PC-9 (cell line): ENCODE results near the gene CDC42BPA. TPM values are rescaled to one million over a fixed set of nuclear protein-coding genes. Genes with fewer than 3 reads are reported as not detected.

Experiments
- BruUV-seq: library from RNA; stranded (reverse); fragments of 400-500 nt; replicated peaks from 2 replicates; lab custom pipeline; 2021; lab: Mats Ljungman, UMichigan
- CTCF ChIA-PET: fragments of 300-600 bp; sonication (Branson Sonifier 250); formaldehyde crosslinking; loops from one replicate; lab custom pipeline; 2022; ENCODE audit warnings: antibody characterized with exemption; lab: Charles Lee
- POLR2A ChIA-PET: fragments of 300-600 bp; sonication (Branson Sonifier 250); formaldehyde crosslinking; loops from one replicate; lab custom pipeline; 2022; ENCODE audit warnings: antibody characterized with exemption; ENCODE audit not compliant: unreplicated experiment; lab: Charles Lee
- DNase-seq, 2 experiments: peaks; one replicate each; pipeline versions ENCODE4 v3.0.0 to v3.0.0-alpha.2; 2015 to 2022; ENCODE audit warnings: mixed read lengths in 1 of 2
- H2AFZ ChIP-seq: fragments of 200-600 bp; sonication (generic); 2 replicates; pipeline ENCODE4 v1.8.1; 2017; ENCODE audit warnings: antibody characterized with exemption
- H3F3A ChIP-seq: fragments of 200-600 bp; sonication (generic); 2 replicates; pipeline ENCODE4 v1.8.1; 2017; ENCODE audit warnings: antibody characterized with exemption, mild to moderate bottlenecking, low read depth; ENCODE audit not compliant: insufficient read depth
- H3K27ac ChIP-seq: fragments of 200-600 bp; sonication (generic); 2 replicates; pipeline ENCODE4 v1.6.1; 2016; ENCODE audit warnings: mixed run types
- H3K27me3 ChIP-seq: fragments of 200-600 bp; sonication (generic); 2 replicates; pipeline ENCODE4 v1.6.1; 2016; ENCODE audit warnings: low read depth, mixed run types; ENCODE audit not compliant: insufficient read depth
- H3K36me3 ChIP-seq: fragments of 200-600 bp; sonication (generic); 2 replicates; pipeline ENCODE4 v1.6.1; 2016; ENCODE audit warnings: low read depth, mixed run types
- H3K4me1 ChIP-seq: fragments of 200-600 bp; sonication (generic); replicated peaks from 2 replicates; pipeline ENCODE4 v1.6.1; 2016; ENCODE audit warnings: mixed run types; ENCODE audit not compliant: insufficient read depth
- H3K4me2 ChIP-seq: fragments of 200-600 bp; sonication (generic); 2 replicates; pipeline ENCODE4 v1.6.1; 2017; ENCODE audit warnings: mixed run types
- H3K4me3 ChIP-seq: fragments of 200-600 bp; sonication (generic); 2 replicates; pipeline ENCODE4 v1.6.1; 2016; ENCODE audit warnings: mixed run types
- H3K79me2 ChIP-seq: fragments of 200-600 bp; sonication (generic); 2 replicates; pipeline ENCODE4 v1.6.1; 2017; ENCODE audit warnings: low read depth, mixed run types
- H3K9me2 ChIP-seq: fragments of 200-600 bp; sonication (generic); 2 replicates; pipeline ENCODE4 v1.8.1; 2017; ENCODE audit warnings: mild to moderate bottlenecking; ENCODE audit not compliant: insufficient read depth
- H3K9me3 ChIP-seq: fragments of 200-600 bp; sonication (generic); 2 replicates; pipeline ENCODE4 v1.8.1; 2016; ENCODE audit warnings: low read depth; ENCODE audit not compliant: insufficient read depth
- H4K20me1 ChIP-seq: fragments of 200-600 bp; sonication (generic); 2 replicates; pipeline ENCODE4 v1.8.1; 2017; ENCODE audit not compliant: insufficient read depth
- CTCF ChIP-seq: fragments of 200-600 bp; sonication (generic); conservative IDR thresholded peaks from 2 replicates; pipeline ENCODE4 v1.6.1; 2017; ENCODE audit warnings: mixed run types, antibody characterized with exemption, mild to moderate bottlenecking, moderate library complexity
- EZH2 ChIP-seq: fragments of 200-600 bp; sonication (generic); IDR thresholded peaks from 2 replicates; pipeline ENCODE4 v1.8.0; 2017; ENCODE audit warnings: antibody characterized with exemption, low read depth
- intact Hi-C: fragments of 100-400 bp; cut with micrococcal nuclease; formaldehyde crosslinking; loops from one replicate; pipeline ENCODE4 v1.10.0; 2022; ENCODE audit not compliant: unreplicated experiment
- total RNA-seq: library from RNA; stranded (reverse); gene quantifications from 2 replicates; pipeline ENCODE4 v1.2.3, GENCODE V29; 2021

CDC42BPA gene
- total RNA-seq, 1 experiment from 2014 or later, result 47.5 TPM

GRCh38 chr1:227070638-227071285 is 247.5 kb downstream of the CDC42BPA start:
- intact Hi-C loops, result no loop called here
- no peaks in the 10 kb centered on the region for H3F3A ChIP-seq
- H3K9me3 ChIP-seq, result no peaks in the 10 kb centered on the region
- H3K27ac ChIP-seq, result no peak overlapping the region
- TF ChIP-seq EZH2, result no peak
- TF ChIP-seq CTCF, result no peak
- BruUV-seq, result no TSS peak
- CTCF ChIA-PET, result interaction anchor here (0.6 to 0.8 kb wide), 2 partner anchors 121 to 242 kb away, joined by 3 to 8 read pairs; no protein-coding TSS in a partner anchor
- no peaks in the 10 kb centered on the region for H3K4me1 ChIP-seq
- no peaks in the 10 kb centered on the region for H3K9me2 ChIP-seq
- H4K20me1 ChIP-seq, result 0 out of 2 replicates have a peak, but pooled peaks cover 3% of the 10 kb centered on the region
- POLR2A ChIA-PET, result no interaction called here
- no peak overlapping the region for H3K4me3 ChIP-seq
- no peak for DNase-seq
- no peaks in the 10 kb centered on the region for H3K79me2 ChIP-seq
- no peak overlapping the region for H2AFZ ChIP-seq
- peaks cover 10% of the 10 kb centered on the region; the same call in 1 of the 2 replicates for H3K36me3 ChIP-seq
- no peak overlapping the region for H3K4me2 ChIP-seq
- H3K27me3 ChIP-seq, result no peaks in the 10 kb centered on the region

GRCh38 chr1:227069490-227069889 is 248.8 kb downstream of the CDC42BPA start:
- no peaks in the 10 kb centered on the region for H3K27me3 ChIP-seq
- no peak overlapping the region for H3K27ac ChIP-seq
- intact Hi-C loops, result no loop called here
- no peaks in the 10 kb centered on the region for H3K9me3 ChIP-seq
- H3K36me3 ChIP-seq, result peaks cover 10% of the 10 kb centered on the region; the same call in 1 of the 2 replicates
- ChIA-PET CTCF (no interaction called here), POLR2A (no interaction called here)
- no peaks in the 10 kb centered on the region for H3K4me1 ChIP-seq
- 0 out of 2 replicates have a peak, but pooled peaks cover 3% of the 10 kb centered on the region for H4K20me1 ChIP-seq
- no TSS peak for BruUV-seq
- no peak overlapping the region for H3K4me2 ChIP-seq
- no peak for DNase-seq
- no peak for TF ChIP-seq CTCF
- no peak for TF ChIP-seq EZH2
- H3K79me2 ChIP-seq, result no peaks in the 10 kb centered on the region
- no peak overlapping the region for H2AFZ ChIP-seq
- H3K4me3 ChIP-seq, result no peak overlapping the region
- H3F3A ChIP-seq, result no peaks in the 10 kb centered on the region
- H3K9me2 ChIP-seq, result no peaks in the 10 kb centered on the region

- TF ChIP-seq EZH2 (no peak), CTCF (no peak)
- Histone ChIP-seq H3K9me2 (no peaks in the 10 kb centered on the region), H3K9me3 (no peaks in the 10 kb centered on the region), H3K27ac (no peak overlapping the region), H2AFZ (no peak overlapping the region), H3K79me2 (no peaks in the 10 kb centered on the region), H3K4me3 (no peak overlapping the region), H3K36me3 (peaks cover 7% of the 10 kb centered on the region; the same call in 1 of the 2 replicates), H3K4me1 (no peaks in the 10 kb centered on the region), H3K4me2 (no peak overlapping the region), H3F3A (no peaks in the 10 kb centered on the region), H3K27me3 (no peaks in the 10 kb centered on the region), H4K20me1 (0 out of 2 replicates have a peak, but pooled peaks cover 3% of the 10 kb centered on the region)
- no peak for DNase-seq
- no TSS peak for BruUV-seq
- ChIA-PET CTCF (interaction anchor here (0.5 kb wide), 1 partner anchor 628 kb away, joined by 3 read pairs; no protein-coding TSS in a partner anchor), POLR2A (no interaction called here)
- intact Hi-C loops, result no loop called here
Measured at GRCh38 chr1:227068883-227069282, 249.4 kb downstream of the CDC42BPA start.
